ENCODE measurements around the gene ATR.

GRCh38 chr3:142595141-142595540 is 16.6 kb upstream of the ATR start:
- TF ChIP-seq, protein P1, sequence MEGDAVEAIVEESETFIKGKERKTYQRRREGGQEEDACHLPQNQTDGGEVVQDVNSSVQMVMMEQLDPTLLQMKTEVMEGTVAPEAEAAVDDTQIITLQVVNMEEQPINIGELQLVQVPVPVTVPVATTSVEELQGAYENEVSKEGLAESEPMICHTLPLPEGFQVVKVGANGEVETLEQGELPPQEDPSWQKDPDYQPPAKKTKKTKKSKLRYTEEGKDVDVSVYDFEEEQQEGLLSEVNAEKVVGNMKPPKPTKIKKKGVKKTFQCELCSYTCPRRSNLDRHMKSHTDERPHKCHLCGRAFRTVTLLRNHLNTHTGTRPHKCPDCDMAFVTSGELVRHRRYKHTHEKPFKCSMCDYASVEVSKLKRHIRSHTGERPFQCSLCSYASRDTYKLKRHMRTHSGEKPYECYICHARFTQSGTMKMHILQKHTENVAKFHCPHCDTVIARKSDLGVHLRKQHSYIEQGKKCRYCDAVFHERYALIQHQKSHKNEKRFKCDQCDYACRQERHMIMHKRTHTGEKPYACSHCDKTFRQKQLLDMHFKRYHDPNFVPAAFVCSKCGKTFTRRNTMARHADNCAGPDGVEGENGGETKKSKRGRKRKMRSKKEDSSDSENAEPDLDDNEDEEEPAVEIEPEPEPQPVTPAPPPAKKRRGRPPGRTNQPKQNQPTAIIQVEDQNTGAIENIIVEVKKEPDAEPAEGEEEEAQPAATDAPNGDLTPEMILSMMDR (IDR thresholded peaks at IDR 0.05): no peak
- TF ChIP-seq POLR2A (IDR thresholded peaks at IDR 0.05): no peak
